NCI-H1694 treated with DMSO at 0.1 percent for 48 hours (cell line): ENCODE results near the gene SEMA3F.
"Not testable (repeated sequence)": the region's sequence is repeated elsewhere in the genome, so short reads cannot be mapped to it uniquely, and the experiment has no call there.

Experiments used
- DNase-seq: peaks from one replicate; lab custom pipeline; 2025; lab: John Stamatoyannopoulos, UW

The SEMA3F gene

GRCh38 chr3:50211930-50212329 lies 56.8 kb downstream of the SEMA3F start:
- no peak for DNase-seq

- DNase-seq, result no peak
These were observed 57.4 kb downstream of the SEMA3F start for GRCh38 chr3:50212502-50212901.

- DNase-seq, result no peak
These were observed 57.8 kb downstream of the SEMA3F start for GRCh38 chr3:50212971-50213370.

GRCh38 chr3:50213373-50213772 lies 58.2 kb downstream of the SEMA3F start:
- no peak for DNase-seq

- DNase-seq, result no peak
These were observed 59.7 kb downstream of the SEMA3F start for GRCh38 chr3:50214824-50215223.

GRCh38 chr3:50215529-50215928 lies 60.4 kb downstream of the SEMA3F start:
- DNase-seq, result no peak

- no peak for DNase-seq
These were observed 62.6 kb downstream of the SEMA3F start for GRCh38 chr3:50217681-50218080.

- no peak for DNase-seq
These were observed 63.3 kb downstream of the SEMA3F start for GRCh38 chr3:50218448-50218847.

GRCh38 chr3:50219285-50219684 lies 64.2 kb downstream of the SEMA3F start:
- no peak for DNase-seq

- no peak for DNase-seq
These were observed 65.0 kb downstream of the SEMA3F start for GRCh38 chr3:50220109-50220508.

GRCh38 chr3:50221051-50221410 lies 65.9 kb downstream of the SEMA3F start:
- no peak for DNase-seq

- DNase-seq, result no peak
These were observed 66.5 kb downstream of the SEMA3F start for GRCh38 chr3:50221411-50222168.

GRCh38 chr3:50222169-50222528 lies 67.0 kb downstream of the SEMA3F start:
- no peak for DNase-seq

- no peak for DNase-seq
These were observed 69.5 kb downstream of the SEMA3F start for GRCh38 chr3:50224639-50225038.

- DNase-seq, result no peak
These were observed 71.8 kb downstream of the SEMA3F start for GRCh38 chr3:50226888-50227389.

GRCh38 chr3:50227390-50228183 lies 72.5 kb downstream of the SEMA3F start:
- peak; percentile 60 for DNase-seq

- DNase-seq, result not testable (repeated sequence)
These were observed 73.2 kb downstream of the SEMA3F start for GRCh38 chr3:50228184-50228763.

- no peak for DNase-seq
These were observed 74.4 kb downstream of the SEMA3F start for GRCh38 chr3:50229490-50229889.

- no peak for DNase-seq
These were observed 75.1 kb downstream of the SEMA3F start for GRCh38 chr3:50230104-50230793.

GRCh38 chr3:50230794-50231125 lies 75.6 kb downstream of the SEMA3F start:
- DNase-seq, result no peak

- no peak for DNase-seq
These were observed 76.5 kb downstream of the SEMA3F start for GRCh38 chr3:50231581-50231980.

- no peak for DNase-seq
These were observed 77.2 kb downstream of the SEMA3F start for GRCh38 chr3:50232303-50232702.

GRCh38 chr3:50233176-50233575 lies 78.1 kb downstream of the SEMA3F start:
- DNase-seq, result no peak
